CD4-positive, alpha-beta T cell treated with Interleukin-10 for 1 hour (primary cell): ENCODE measurements around the gene USP37.
"Not testable (repeated sequence)": the region's sequence is repeated elsewhere in the genome, so short reads cannot be mapped to it uniquely, and the experiment has no call there.

Experiments
- DNase-seq: peaks from one replicate; pipeline ENCODE4 v3.0.0-alpha.2; 2020

Gene USP37

DNA sequence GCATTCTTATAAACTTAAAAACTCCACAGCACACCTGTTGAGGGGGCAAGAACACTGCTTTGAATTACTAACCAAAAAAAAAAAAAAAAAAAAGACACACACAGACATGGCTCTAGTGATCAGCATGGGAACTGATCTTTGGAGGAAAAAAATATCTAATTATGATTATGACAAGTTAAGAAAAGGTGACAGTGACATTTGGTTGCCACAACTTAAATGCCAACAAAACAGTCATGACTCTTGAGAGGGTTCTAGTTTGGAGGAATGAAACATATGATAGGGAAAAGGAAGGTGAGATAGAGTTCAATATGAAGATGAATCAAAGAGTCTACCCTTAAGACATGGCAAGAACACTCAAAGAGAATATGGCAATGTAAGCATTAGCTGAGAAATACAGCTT lies 20.6 kb downstream of the USP37 start:
- DNase-seq = no peak

DNA sequence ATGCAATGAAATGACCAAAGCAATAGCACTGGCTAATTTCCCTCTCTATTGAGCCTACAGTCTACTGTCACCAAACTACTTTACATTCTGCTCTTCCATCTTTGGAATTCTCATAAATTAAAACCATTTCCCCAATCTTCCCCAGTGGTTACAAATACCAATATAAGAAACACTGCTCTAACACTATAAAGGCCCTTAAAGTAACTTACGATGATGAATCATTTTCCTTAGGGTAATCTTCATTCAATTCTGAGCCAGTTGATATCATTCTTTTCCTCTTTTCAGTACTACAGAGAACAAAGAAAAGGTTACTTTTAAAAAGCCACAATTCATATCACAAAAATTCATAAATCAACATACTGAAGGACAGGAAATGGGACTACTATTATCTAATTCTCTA lies 22.1 kb downstream of the USP37 start:
- DNase-seq = no peak

DNA sequence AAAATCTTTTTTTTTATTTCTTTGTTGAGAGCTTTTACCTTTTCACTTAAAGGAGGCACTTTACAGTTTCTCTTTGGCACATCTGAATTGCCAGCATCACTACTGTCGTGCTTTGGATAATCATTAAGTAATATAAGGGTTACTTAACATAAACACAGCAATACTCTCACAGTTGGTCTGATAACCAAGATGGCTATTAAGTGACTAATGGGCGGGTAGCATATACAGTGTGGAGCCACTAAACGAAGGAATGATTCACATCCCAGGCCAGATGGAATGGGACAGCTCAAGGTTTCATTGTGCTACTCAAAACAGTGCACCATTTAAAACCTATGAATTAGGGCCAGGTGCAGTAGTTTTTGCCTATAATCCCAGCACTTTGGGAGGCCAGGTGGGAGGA lies 28.1 kb downstream of the USP37 start:
- no peak for DNase-seq

DNA sequence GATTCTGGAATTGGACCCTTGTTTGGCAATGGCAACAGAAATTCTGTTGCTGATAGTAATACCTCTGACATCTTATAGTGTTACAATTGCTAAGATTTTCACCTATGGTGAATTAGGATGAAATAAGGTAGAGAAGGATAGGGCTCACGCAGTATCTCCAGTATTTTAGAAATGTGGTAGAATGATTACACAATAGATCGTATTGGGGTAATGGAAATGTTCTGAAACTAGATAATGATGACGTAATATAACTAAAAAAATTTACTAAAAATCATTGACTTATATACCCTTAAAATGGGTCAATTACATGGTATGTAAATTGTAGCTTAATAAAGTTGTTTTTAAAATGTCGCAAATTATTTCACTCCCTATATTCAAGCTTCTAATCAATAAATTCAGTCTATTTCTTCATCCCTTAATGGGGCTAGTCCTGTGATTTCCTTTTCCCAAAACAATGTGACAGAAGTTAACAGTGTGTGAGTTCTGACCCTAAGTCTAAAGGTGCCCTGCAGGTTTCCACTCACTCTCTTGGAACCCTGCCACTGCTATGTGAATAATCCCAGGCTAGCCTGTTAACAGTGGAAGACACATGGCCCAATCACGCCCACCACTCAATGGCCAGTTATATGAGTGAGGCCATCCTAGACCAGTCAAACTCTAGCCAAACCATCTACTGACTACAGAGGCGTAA lies 31.2 kb downstream of the USP37 start:
- DNase-seq = no peak

DNA sequence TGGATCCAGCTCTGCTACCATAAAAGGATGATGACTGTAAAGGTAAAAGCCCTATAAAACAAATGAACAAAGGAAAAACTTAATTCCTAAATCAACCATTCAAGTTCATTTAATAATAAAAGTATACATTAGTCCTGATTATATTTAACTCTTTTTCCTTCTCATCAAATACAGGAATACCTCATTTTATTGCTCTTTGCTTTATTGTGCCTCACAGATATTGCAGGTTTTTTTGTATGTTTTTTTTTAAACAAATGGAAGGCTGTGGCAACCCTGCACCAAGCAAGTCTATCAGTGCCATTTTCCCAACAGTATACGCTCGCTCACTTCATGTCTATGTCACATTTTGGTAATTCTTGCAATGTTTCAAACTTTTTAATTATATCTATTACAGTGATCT lies 38.2 kb downstream of the USP37 start:
- no peak for DNase-seq

DNA sequence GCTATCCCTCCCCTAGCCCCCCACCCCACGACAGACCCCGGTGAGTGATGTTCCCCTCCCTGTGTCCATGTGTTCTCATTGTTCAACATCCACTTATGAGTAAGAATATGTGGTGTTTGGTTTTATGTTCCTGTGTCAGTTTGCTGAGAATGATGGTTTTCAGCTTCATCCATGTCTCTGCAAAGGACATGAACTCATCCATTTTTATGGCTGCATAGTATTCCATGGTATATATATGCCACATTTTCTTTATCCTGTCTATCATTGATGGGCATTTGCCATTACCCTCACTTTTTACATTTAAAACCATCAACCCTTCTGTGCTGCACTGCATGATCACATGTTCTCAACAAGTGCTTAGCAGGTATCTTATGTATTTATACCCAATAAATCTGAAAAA lies 39.7 kb downstream of the USP37 start:
- DNase-seq = not testable (repeated sequence)

DNA sequence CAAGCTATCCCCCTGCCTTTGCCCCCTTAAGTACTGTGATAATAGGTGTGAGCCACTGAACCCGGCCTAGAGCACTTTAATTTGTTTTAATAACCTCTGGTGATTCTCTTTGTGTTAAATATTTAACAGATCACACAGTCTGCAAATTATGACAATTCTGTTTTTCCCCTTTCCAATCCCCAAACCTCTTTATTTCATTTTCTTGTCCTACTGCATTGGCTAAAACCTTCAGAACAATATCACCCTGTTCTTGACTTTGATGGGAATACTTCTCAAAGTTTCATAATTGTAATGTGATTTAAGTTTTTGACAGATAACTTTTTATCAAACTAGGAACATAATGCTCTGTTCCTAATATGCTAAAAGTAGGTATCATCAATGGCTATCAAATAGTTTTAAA lies 44.5 kb downstream of the USP37 start:
- DNase-seq = no peak

DNA sequence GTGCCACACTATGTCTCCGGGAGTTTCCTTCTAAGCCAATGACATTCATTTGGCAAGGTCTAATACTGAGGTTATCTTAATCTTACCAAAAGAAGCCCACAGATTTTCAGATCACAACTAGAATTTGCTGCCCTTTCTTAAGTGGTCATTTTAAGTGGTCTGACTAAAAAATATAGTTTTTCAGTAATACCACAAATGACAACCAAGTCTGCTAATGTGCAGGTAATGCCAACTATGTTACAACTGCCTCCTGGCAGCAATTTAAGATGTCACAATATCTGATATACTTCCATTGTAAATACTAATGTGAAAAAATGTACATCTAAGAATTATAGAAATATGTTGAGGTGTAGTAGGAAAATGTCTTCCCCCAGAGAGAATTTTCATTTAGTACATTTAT lies 49.3 kb downstream of the USP37 start:
- no peak for DNase-seq

DNA sequence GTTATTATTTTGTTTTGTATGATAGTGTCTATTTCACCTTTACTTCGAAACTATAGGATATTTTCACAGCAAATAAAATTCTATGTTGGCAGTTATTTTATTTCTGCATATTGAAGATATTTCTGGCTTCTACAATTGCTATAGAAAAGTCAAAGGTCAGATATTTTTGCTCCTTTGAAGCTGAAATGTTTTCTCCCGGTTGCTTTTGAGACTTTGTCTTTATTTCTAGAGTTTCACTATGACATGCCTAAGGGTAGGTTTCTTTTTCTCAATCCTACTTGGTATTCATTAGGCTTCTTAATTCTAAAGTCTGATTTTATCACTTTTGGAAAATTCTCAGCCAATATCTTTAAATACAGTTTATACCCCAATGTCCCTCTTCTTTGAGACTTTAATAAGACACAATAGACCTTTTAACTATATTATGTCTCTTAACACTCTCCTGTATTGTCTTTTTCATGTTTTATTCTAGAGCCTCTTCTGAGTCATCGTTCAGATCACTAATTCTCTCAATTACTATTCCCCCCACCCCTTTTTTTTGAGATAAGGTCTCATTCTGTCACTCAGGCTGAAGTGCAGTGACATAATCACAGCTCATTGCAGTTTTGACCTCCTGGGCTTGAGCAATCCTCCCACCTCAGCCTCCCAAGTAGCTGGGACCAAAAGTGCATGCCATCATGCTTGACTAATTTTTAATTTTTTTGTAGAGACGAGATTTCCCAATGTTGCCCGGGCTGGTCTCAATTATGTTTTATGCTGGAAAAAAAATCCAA lies 50.5 kb downstream of the USP37 start:
- no peak for DNase-seq

DNA sequence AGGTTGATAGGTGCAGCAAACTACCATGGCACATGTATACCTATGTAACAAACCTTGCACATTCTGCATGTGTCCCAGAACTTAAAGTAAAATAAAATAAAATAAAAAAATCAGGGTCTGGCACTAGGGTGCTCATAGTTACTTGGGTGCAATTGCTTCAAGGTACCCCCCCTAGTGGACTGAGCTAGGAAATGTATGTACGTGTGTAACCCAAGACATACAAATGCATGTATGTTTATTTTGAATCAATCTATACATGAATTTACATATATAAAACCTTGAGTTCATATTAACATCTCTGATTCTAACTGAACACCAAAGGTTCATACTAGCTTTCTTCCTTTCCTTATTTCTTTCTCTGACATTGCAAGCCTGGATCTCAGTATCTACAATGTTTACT lies 51.5 kb downstream of the USP37 start:
- DNase-seq = peak; percentile 52

DNA sequence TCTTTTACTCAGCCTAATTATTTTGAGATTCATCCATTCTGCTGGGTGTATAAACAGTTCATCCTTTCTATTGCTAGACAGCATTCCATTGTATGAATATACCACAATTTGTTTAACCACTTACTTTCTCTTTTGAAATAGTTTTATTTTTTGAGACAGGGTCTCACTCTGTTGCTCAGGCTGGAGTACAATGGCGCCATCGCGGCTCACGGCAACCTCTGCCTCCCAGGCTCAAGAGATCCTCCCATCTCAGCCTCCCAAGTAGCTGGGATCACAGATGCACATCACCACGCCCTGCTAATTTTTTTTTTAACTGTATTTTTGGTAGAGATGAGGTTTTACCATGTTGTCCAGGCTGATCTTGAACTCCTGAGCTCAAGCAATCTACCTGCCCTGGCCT lies 54.5 kb downstream of the USP37 start:
- DNase-seq = no peak

DNA sequence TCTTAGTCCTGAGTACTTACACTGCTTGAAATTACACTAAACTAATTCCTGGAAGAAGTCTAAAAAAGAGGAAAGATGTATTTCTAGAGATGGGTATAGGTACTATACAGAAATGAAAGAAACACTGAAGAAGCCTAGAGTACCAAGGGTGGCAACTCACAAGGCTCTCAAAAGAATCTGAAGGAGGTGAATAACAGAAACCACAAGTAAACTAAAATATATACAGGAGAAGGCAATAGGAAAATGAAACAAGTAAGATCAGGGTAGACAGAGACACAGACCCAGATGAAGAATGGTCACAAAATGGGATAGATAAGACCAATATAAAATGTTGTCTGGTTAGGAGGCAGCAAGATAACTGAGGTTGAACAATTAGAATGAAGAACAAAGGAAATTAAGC lies 59.9 kb downstream of the USP37 start:
- no peak for DNase-seq

DNA sequence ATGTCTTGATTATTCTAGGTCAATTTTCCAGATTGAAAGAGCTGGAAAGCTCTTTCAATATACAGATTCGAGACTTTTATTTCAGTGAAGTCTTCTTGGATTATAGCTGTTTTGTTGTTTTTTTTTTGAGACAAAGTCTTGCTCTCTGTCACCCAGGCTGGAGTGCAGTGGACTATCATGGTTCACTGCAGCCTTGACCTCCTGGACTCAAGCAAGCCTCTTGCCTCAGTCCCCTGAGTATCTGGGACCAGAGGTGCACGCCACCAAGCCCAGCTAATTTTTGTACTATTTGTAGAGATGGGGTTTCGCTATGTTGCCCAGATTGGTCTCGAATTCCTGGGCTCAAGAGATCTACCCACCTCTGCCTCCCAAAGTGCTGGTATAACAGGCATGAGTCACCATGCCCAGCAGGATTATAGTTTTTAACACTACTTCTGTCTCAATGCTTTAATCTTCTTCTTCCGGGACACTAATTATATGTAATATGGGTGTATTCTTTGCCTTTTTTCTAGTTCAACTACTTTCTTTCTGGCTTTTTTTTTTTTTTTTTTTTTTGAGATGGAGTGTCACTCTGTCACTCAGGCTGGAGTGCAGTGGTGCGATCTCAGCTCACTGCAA lies 62.3 kb downstream of the USP37 start:
- DNase-seq = no peak

DNA sequence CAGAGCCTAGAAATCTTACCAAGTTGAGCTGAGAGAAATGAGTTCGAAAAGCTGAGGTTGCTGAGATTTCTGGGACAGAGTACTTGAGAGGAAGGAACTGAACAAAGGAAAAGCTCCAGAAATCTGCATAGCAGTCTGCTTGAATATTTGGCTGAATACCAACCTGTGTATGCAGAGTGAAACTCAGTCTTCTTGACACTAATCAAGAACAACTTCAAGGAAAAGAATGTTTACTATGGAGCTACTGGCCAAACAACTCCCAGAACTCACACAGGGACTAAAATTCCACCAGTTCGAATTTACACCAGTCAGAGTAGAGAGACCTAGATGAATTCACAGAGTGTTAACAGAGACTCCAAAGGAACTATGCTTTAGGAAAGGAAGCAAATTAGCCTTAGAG lies 66.5 kb downstream of the USP37 start:
- DNase-seq = no peak

DNA sequence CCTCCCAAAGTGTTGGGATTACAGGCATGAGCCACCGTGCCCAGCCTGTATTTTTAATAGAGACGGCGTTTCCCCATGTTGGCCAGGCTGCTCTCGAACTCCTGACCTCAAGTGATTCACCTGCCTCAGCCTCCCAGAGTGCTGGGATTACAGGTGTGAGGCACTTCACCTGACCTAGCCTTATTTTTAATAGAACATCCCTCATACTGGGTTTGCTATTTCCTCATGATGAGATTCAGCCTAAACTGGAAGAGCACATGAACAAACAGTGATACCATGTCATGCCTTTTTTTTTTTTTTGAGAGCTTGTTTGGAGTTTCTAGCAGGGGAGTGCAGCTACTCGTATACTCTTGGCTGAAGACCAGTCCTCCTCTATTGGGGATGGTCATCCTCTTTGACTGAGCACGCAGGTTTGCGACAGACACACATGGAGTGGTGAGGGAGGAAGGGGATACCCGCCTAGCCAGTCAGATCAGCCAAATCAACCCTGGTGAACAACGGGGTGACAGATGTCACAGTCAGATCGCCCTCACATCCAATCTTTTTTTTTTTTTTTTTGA lies 67.6 kb downstream of the USP37 start:
- DNase-seq = no peak

DNA sequence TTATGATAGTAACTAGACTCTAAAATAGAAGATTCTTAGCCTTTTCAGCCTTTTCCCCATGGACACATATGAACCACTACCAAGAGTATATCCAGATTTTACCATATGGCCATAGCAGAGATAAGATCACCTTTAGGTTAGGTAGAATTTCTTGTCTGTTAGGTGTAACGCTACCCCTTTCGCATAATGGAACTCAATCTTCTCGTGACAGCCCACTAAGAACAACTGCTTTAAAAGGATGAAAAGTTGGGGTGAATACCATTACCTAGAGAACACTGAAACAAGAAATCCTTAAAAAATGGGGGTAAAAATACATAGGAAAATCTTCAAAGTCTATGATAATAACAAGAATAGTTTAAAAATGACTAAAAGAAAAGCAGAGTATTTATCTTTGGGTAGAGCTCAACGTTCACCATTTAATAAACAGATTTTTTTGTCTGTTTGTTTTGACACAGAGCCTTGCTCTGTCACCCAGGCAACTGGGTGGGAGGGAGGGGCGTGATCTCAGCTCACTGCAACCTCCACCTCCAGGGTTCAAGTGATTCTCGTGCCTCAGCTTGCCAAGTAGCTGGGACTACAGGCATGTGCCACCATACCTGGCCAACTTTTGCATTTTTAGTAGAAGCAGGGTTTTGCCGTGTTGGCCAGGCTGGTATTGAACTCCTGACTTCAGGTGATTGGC lies 82.0 kb downstream of the USP37 start:
- no peak for DNase-seq

DNA sequence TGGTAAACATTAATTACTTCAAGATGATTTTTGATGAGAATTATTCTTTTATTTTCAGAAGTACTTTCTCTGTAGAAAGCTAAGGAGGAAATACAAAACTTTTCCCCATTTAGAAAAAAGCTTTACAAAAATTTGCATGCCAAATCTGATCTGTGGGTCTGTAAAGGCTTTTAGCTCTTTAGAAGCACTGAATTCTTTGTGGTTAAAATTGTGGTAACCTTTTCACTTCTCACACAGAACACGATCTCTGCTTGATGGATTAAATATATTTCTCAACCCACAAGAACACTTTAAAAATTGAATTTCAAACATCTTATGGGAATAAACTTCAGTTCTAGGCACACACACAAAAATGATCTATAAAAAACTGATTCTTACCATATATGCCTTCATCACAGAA lies 85.5 kb downstream of the USP37 start:
- DNase-seq = no peak

DNA sequence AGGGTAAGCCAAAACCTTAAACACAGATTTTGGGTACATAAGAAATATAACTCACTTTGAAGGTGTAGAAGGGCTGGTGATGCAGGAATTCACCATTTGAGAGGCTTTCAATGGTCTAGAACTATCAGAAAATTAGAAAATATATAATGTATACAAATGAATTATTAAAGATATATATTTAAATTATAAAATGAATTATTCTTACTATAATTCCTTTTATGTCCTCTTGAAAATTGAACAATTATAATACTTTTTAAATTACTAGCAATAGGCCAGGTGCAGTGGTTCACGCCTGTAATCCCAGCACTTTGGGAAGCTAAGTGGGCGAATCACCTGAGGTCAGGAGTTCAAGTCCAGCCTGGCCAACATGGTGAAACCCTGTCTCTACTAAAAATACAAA lies 88.6 kb downstream of the USP37 start:
- no peak for DNase-seq

DNA sequence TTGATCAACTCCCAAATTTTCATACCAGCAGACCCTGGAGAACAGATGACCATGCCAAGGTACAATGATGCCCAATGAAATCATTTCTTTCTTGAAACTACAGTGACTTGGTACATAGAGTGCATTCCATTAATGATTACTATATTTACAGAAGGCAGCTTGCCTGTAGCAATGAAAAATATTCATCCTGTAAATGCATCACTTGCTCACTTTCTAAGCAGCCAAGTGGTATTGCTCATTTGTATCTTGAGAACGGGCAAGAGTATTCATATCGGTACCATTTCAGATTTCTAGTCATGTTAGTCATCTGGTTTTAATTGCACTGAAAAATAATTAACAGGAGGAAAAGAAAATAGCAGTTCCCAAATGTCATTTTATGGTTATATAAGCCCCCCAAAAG lies 89.6 kb downstream of the USP37 start:
- no peak for DNase-seq

DNA sequence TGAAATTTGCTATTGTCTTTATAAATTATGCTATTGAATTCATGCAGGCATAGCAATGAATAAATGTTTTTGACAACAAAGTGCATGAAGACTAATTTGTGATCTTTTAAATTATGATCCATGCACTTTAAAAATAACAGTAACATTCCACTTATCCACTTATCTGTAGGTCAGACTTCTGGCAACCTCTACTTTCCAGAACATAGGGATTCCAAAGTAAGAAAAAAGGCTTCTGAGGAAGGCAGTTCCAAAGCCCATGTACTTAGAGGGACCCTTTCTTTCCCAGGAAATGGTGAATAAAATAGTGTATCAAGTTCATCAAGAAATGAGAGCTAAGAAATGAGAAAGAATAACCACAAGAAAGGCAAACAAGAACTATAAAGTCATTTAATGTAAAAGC lies 90.9 kb downstream of the USP37 start:
- no peak for DNase-seq

DNA sequence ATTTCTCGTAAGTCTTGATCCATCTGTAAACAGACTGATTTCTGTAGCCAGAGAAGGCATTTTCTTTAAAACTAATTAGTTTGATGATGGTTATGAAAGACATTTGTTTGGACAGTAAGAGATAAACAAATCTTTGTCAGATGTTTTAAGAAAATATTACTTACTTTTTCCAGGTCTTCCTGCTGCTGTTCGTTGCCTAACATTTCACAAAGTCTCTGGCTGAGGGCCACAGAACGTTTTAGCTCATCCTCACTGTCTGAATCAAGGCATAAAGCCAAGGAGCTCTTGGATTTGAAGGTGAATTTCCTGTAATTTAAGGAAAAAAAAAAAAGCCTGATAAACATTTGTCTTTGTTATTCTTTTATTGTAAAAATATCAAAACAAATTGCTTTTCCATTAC lies 91.5 kb downstream of the USP37 start:
- DNase-seq = no peak

DNA sequence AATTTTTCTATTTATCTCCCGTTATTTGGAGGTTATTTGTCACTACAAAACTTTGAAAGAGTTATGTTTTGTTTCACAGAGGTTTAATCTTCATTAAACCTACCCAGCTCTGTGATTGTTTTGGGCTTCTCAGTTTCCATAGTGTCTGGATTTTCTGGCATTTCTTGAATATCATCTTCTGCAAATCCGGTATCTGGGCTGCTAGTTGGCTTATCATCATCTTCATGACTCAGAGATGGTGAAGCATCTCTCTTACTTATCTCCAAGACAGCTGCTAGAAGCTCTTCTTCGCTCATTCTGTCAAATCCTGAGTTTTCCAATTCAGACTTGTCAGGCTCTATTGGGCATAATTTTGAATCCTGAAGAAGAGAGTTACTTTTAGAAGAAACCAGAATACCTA lies 93.6 kb downstream of the USP37 start:
- no peak for DNase-seq

DNA sequence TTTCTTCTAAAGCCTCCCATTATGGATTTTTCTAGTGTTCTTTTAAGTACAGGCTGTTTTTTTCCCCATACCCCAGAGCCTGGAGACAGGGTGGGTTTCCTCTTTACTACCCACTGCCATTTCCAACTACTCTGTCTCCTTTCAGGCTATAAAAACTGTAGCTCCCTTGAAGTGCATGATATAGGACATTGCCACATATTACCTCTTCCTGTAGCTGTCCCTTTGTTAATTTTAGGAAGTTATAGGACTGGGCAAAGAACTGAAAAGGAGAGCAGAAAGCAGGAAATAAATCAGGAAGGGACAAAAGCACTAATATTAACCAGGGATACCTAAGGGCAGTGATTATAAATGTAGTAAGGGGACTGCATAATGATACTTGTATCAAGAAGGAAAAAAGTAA lies 95.2 kb downstream of the USP37 start:
- no peak for DNase-seq

DNA sequence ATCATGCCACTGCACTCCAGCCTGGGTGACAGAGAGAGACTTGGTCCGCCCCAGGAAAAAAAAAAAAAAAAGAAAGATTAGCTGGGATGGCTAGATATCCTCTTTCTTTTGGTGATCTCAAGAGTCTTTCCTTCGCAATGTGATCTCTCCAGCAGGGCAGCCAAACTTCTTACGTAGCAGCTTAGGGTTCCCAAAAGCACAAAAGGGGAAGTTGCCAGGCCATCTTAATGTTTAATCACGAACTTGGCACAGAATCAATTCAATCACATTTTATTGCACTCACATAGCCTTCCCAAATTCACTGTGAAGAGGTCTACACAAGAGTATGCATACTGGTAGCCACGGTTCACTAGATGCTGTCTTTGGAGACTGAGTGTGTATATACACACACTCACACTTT lies 96.2 kb downstream of the USP37 start:
- no peak for DNase-seq
